Esophagus muscularis mucosa (tissue), 4 donors: ENCODE results near the gene ATG13.

ENCODE experiments used
- EP300 ChIP-seq: sonication (generic); formaldehyde crosslinking; IDR thresholded peaks from one replicate; pipeline ENCODE4 v1.6.1; 2017; ENCODE audit warnings: antibody characterized with exemption
- POLR2A ChIP-seq: fragments of 450-650 bp; IDR thresholded peaks from one replicate; pipeline ENCODE4 v1.6.1; 2017; ENCODE audit warnings: antibody characterized with exemption, moderate library complexity, mild to moderate bottlenecking, low read depth
- POLR2AphosphoS5 ChIP-seq, 2 donors: sonication (generic); formaldehyde crosslinking; IDR thresholded peaks; one replicate each; pipeline ENCODE4 v1.6.1; 2017; ENCODE audit warnings: antibody characterized with exemption in 2 of 2
- TF ChIP-seq, protein P1 (sequence below), 3 experiments: fragments of 200-600 bp in 2 of 3; fragments of 450-650 bp in 1 of 3; sonication (generic) in 2 of 3; IDR thresholded peaks; one replicate each; pipeline ENCODE4 v1.5.1; 2017 to 2019; ENCODE audit warnings: antibody characterized with exemption in 3 of 3, mild to moderate bottlenecking in 2 of 3, moderate library complexity in 1 of 3

DNA sequence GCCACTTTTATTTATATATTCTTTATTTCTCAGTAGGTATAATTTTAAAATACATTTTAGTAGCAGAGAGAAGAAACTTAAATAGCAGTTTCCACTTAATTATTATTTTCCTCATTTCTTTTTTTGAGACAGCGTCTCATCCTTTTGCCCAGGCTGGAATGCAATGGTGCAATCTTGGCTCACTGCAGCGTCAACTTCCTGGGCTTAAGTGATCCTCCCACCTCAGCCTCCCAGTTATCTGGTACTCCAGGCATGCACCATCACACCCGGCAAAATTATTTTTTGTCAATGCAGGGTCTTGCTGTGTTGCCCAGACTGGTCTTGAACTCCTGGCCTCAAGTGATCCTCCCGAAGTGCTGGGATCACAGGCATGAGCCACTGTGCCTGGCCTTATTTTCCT is 38.3 kb downstream of the ATG13 start:
- no peak for TF ChIP-seq POLR2A
- TF ChIP-seq, protein P1, sequence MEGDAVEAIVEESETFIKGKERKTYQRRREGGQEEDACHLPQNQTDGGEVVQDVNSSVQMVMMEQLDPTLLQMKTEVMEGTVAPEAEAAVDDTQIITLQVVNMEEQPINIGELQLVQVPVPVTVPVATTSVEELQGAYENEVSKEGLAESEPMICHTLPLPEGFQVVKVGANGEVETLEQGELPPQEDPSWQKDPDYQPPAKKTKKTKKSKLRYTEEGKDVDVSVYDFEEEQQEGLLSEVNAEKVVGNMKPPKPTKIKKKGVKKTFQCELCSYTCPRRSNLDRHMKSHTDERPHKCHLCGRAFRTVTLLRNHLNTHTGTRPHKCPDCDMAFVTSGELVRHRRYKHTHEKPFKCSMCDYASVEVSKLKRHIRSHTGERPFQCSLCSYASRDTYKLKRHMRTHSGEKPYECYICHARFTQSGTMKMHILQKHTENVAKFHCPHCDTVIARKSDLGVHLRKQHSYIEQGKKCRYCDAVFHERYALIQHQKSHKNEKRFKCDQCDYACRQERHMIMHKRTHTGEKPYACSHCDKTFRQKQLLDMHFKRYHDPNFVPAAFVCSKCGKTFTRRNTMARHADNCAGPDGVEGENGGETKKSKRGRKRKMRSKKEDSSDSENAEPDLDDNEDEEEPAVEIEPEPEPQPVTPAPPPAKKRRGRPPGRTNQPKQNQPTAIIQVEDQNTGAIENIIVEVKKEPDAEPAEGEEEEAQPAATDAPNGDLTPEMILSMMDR (IDR thresholded peaks at IDR 0.05) = no peak
- TF ChIP-seq POLR2AphosphoS5 (IDR thresholded peaks at IDR 0.05) = no peak
- no peak for TF ChIP-seq EP300
